Activated naive CD4-positive, alpha-beta T cell treated with anti-CD3 and anti-CD28 coated beads, Interleukin-2, amount 50 U/mL, for 16 hours (primary cell): ENCODE measurements around the gene MIDN.
"Not testable (repeated sequence)": the region's sequence is repeated elsewhere in the genome, so short reads cannot be mapped to it uniquely, and the experiment has no call there.

Experiments
- DNase-seq: peaks from one replicate; pipeline ENCODE4 v3.0.0-alpha.2; 2020

Gene MIDN

DNA sequence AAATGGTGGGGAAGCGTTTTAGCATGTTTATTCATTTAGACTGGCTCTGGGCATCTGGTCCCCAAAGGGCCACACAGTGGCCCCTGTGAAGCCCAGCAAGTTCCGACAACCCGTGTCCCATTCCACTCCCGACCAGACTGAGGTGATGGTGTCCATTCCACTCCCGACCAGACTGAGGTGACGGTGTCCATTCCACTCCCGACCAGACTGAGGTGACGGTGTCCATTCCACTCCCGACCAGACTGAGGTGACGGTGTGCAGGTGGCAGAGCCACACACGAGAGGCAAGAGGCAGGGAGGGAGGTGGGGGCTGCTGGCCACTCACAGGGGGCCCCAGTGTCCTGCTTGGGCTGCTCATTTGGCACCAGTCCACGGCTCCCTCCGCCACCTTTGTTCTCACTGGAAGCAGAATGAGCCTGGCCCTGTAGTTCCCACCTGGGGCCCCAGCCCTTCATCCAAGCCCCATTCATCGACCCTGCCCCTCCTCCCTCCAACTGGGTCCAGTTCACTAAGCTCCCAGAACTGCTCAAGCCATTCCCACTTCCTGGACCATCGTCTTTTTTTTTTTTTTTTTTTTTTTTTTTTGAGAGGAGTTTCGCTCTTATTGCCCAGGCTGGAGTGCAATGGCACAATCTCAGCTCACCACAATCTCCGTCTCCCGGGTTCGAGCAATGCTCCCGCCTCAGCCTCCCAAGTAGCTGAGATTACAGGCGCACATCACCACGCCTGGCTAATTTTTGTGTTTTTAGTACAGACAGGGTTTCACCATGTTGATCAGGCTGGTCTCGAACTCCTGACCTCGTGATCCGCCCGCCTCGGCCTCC lies 1.9 kb upstream of the MIDN start:
- not testable (repeated sequence) for DNase-seq

DNA sequence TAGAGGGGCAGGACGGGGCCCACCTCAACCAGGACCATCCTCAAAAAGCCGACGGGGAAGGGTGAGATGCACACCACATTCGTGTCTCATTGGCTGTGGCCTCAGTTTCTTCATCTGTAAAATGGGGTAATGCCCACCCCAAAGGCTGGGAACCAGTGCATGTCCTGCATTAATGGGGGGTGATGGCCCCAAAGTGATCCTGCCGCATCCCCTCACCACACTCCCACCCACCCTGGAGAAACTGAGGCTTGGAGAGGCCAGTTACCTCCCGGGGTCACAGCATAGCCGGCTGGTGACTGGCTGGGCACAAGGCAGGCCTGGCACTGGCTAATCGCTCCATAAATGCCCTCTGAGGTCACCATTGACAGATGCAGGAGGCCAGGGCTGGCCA lies 640 bp upstream of the MIDN start:
- DNase-seq = no peak

DNA sequence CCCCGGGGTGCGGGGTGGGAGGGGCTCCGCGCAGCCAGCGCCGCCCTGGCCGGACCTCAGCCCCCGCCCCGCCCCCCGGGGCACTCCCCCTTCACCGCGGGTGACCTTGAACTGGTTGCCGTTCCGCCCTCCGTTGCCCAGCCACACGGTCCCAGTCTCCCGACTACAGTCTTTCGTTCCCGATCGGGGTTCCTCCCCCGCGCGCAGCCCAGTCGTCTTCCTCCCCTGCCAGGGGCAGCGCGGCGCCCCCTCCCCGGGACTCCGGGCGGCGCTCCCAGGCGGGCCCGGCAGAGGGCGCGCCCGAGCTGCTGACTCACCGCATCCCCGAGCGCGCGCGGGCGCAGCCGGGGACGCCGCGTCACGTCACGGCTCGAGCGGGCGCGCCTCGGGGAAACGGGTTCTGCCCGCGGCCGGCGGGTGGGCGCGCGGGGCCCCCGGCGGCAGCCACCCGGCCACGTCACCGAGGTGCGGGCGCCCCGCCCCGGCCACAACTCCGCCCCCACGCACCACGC lies 459 bp downstream of the MIDN start:
- DNase-seq = peak; percentile 85

DNA sequence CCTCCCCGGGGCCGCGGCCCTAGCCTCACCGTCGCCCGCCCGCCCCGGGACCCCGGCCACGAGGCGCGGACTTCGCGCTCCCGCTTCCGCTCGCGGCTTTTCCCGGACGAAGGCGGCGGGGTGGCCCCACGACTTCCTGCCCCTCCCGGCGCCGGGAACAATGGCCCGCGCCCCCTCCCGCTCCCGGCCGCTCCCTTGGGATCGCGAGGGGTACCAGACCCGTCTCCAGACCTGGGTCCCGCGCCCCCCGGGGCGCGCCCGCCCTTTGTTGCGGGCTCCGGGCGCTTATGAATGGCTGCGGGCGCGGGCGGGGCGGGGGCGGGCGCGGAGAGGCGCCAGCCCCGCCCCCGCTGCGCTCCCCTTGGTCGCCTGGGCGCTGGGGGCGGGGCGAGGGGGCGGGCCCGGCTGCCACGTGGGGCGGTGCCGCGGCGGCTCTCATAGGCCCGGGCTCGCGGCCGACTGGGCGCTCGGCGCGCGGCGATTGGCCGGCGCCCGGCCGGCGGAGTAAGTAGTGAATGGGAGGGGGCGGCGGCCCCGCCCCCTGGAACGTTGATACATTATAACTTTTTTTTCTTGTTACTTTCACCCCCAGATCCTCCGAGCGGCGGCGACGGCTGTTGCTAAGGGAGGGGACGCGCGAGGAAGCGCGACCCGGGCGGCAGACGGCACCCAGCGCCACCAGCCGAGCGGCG lies 1.1 kb downstream of the MIDN start:
- DNase-seq = peak; percentile 94

DNA sequence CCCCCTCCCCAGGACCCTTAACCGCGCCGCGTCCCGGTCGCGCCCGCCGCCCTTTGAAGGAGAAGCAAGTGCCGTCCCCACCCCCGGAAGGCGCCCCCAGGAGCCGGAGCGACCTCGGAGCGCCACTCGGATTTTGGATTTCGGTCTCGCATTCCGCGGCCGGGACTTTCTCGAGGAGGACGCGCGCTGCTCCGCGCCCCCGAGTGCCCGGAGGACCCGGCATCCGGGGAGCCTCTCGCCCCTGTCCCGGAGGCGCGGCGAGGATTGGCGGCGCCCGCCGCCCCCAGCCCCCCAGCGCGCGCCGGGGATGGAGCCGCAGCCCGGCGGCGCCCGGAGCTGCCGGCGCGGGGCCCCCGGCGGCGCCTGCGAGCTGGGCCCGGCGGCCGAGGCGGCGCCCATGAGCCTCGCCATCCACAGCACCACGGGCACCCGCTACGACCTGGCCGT lies 1.6 kb downstream of the MIDN start:
- no peak for DNase-seq

DNA sequence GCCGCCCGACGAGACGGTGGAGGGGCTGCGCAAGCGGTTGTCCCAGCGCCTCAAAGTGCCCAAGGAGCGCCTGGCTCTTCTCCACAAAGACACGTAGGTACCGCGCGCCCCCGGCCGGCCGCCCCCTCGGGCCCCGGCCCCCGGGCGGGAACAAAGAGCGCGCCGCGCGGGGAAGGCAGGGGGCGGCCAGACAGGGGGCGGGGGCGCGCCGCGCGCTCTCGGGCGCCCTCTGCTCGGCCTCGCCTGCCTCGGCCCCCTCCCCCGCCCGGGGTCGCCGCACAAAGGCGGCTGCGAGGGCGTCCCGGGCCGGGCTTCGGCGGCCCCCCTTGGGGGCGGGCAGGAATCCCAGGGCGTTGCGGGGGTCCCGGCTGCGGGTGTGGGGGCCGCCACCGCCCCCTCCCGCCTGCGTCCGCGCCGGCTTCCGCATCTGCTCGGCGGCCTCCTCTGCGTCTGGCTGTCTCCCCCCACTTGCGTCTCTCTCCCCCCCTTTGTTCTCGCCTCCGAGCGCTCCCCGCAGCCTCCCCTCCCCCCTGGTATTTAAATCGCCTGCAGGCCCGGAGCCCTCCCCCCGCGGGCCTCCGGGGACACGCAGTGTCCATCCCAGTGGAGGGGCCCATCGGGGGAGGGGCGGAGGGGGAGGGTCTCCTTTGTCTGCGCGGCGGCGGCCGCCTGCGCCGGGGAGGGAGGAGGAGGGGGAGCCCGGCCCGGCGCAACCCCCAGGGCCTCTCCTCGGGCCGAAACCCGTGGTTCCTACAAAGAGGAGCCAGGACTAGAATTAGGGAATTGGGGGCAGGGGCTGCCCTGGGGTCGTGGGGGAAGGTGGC lies 2.3 kb downstream of the MIDN start:
- DNase-seq = peak; percentile 54

DNA sequence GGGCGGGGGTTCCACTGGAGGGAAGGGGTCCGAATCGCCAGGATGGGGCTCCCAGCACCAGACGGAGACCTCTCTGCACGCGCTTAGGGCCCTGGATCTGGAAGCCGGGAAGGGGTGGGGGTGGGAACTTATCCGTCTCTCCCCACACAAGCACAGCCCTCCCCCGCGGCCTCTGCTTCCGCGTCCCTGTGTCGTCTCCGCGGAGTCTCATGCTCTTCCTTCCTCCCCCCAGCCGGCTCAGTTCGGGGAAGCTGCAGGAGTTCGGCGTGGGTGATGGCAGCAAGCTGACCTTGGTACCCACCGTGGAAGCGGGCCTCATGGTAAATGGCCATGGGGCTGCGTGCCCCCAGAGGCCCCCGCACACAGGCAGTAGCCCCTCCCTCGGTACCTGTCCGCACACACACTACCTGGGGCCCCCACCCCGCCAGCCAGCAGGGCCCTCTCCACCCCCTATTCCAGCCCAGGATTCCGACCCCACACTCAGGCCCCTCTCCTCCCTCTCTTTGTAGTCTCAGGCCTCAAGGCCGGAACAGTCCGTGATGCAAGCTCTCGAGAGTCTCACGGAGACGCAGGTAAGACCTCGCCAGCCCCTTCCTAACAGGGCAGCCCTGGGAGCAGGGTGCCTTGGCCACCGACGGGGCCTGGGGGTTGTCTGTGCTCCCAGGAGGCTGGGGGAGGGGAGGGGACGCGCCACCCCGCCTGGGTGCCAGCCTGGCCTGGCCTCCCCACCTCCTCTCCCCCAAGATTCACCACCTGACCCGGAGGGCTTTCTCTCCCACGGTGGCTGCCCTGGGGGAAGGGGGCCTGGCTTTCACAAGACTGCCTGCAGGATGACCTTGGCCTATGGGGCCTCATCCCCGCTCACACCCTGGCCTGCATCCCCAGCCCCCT lies 3.2 kb downstream of the MIDN start:
- peak; percentile 61 for DNase-seq

DNA sequence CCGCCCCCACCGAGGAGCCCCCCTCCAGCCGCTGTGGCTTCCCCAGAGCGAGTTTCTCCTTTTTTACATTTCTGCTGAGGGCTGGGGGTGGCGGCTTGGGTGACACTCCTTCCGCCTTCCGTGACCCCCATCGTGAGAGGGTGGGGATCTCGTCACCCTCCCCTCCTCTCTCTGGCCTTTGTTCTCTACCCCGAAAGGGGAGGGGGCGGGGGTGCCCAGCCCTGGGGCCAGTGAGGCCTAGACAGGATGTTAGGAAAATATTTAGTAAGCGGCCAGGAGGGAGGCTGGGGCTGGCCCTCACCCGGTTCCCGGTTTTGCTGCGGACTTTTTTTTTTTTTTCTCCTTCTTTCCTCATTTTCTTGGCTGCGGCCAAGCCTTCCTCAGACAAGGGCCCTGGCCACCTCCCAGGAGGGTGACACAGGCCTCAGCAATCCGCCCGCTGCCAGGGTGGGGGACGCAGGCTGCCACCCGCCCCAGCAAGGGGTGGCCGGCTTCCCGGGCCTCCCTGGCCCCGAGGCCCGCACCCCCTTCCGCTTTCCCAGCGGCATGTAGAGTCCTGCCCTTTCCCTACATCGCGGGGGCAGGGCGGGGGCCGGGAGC lies 3.9 kb downstream of the MIDN start:
- peak; percentile 54 for DNase-seq

DNA sequence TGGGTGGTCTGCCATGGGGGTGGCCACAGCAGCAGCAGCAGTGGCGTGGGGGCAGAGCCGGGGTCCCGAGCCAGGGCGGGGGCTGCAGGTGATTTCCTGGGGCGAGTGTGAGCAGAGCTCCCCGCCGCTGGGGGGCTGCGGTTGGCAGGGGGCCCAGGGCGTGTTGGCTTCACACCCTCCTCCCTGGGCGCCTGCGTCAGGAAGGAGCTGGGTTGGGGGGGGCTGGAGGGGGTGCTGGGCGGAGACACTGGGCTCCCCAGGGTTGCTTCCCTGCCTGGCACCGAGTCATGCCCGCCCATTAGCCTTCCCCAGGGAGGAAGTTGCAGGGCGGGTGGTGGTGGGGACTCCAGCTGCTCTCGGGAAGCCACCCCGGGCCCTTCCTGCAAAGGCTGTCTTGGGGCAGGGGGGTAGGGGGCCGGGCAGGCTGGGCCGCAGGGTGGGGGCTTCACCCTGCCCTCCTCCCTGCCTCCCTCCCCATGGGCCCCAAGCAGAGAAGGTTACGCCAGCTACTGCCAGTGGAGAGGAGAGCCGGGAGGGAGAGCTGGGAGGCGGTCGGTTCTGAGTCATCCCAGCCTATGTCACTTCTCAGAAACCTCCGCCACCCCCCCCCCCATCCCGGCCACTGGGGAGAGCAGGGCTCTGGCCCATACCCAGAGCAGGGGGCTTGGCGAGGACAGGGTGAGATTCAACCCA lies 4.6 kb downstream of the MIDN start:
- peak; percentile 56 for DNase-seq

DNA sequence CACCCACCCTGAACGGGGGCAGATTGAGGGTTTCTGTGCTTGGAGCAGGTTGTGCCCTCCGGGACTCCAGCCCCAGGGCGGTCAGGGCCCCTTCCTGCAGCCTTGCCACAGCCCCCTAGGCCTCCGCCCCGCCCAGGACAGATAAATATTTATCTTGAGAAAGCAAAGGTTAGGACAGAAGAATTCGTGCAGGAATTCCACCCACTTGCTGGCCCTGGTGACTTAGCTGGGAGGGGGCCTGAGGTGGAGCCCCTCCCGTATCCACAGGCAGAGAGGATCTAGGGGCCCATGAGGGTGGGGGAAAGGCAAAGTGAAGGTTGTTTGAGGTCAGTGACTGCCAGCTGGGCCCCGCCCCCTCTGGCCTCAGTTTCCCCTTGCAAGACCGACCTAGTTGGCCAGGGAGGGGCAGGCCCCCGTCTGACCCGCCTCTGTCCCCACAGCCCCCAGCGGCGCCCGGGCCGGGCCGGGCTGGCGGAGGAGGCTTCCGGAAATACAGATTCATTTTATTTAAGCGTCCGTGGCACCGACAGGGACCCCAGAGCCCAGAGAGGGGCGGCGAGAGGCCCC lies 5.2 kb downstream of the MIDN start:
- no peak for DNase-seq

DNA sequence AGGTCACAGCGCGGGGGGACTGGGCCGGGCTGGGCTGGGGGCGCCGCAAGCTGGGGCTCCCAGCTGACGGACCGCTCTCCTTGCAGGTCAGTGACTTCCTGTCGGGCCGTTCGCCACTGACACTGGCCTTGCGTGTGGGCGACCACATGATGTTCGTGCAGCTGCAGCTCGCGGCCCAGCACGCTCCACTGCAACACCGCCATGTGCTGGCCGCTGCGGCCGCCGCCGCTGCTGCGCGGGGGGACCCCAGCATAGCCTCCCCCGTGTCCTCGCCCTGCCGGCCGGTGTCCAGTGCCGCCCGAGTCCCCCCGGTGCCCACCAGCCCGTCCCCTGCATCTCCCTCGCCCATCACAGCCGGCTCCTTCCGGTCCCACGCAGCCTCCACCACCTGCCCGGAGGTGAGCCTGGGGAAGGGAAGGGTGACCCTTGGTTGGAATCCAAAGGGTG lies 5.7 kb downstream of the MIDN start:
- DNase-seq = no peak

DNA sequence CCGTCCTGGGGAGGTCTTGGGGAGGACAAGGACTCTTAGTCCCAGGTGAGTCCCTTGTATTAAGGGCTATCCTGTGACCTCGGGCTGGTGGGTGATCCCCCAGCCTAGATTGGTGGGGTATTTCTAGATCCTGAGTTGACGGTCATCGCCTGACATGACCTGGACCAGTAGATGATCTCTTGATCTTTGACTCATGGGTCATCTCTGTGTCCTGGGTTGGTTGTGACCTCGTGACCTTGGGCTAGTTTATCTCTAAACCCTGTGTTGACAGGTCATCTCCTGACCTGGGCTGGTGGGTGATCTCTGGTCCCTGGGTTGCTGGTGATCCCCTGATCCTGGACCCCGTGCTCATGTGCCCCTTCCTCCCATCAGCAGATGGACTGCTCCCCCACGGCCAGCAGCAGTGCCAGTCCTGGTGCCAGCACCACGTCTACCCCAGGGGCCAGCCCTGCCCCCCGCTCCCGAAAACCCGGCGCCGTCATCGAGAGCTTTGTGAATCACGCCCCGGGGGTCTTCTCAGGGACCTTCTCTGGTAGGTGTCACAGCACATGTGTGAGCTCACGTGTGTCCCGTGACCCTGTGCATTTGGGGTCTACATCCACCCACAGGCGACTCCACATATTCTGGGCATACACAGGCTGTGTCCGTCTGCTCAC lies 6.3 kb downstream of the MIDN start:
- no peak for DNase-seq

DNA sequence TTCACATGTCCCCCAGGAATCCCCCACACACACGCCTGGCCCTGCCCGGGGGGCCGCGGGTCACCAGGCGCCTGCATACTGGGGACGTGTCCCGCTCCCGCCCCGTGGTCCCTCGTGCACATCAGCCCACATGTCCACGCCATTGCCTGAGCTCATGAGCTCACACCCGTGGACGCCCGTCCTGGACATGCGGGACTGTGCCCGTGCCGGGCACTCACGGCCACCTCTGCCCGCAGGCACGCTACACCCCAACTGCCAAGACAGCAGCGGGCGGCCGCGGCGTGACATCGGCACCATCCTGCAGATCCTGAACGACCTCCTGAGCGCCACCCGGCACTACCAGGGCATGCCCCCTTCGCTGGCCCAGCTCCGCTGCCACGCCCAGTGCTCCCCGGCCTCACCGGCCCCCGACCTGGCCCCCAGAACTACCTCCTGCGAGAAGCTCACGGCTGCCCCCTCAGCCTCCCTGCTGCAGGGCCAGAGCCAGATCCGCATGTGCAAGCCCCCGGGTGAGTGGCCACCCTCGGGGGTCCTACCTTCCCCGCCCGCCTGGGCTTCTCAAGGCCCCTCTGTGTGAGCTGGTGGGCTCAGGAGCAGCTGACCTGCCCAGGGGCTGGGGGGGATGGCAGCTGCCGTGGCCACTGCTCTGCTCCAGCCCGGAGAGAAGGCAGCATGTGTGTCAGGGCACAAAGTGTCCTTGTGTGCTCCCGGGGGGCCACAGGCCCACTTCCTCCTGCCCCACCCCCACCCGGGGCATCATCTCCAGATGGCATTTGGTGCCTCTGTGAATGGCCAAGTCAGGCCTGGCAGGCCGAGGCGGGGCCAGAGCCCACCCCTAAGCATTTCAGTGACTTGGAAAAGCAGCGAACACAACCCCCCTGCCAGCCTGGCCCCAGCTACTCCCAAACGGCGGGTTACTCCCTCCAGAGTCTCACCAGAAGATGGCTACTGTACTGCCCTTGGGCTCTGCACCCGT lies 7.1 kb downstream of the MIDN start:
- no peak for DNase-seq

DNA sequence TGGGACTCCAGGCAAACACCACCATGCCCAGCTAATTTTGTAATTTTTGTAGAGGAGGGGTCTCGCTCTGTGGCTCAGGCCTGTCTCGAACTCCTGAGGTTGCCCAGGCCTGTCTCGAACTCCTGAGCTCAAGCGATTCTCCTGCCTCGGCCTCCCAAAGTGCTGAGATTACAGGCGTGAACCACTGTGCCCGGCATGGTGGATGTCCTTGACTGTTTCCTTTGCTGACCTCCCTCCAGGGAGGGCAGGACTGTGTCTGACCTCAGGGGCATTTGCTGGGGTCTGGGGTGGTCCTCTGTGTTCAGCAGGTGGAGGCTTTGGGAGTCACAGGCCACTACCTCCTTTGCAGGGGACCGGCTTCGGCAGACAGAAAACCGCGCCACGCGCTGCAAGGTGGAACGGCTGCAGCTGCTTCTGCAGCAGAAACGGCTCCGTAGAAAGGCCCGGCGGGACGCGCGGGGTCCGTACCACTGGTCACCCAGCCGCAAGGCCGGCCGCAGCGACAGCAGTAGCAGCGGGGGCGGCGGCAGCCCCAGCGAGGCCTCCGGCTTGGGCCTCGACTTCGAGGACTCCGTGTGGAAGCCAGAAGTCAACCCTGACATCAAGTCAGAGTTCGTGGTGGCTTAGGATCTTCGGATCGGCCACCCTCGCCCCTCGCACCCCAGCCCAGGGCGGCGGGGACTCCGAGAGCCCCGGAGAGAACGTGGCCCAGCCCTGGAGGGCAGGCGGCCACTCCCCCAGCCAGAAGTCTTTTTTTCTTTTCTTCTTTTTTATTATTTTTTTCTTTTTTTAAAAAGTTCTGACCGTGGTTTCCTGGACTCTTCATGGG lies 8.5 kb downstream of the MIDN start:
- no peak for DNase-seq

DNA sequence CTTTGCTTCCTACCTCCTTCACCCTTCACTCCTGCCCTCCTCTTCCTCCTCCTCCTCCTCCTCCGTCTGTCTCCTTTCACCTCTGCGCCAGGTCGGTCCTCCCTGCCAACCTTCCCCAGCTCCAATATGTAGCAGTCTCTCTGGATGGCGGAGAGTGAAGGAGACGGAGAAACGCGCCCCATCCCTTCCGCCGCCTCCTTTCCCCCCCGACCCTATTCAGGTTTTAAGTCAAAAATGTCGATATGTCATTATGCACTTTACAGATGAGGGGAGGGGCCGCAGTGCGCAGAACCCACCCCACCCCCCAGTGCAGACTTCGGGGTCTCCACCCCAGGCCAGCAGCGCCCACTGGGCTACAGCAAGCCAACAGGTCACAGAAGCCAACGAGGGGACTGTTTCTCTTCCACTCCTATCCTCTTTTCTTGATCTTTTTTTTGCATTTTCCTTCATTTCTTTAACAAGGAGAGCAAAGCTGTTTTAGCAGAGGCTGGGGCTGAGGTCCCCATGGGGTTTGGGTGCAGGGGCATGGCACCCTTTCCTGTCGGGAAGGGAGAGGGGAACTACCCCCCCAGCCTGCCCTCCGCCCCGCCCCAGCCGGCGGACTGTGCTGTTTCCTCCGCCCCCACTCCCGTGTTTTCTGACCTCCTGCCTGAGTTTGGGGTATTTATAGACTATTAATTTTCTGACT lies 9.2 kb downstream of the MIDN start:
- DNase-seq = no peak

DNA sequence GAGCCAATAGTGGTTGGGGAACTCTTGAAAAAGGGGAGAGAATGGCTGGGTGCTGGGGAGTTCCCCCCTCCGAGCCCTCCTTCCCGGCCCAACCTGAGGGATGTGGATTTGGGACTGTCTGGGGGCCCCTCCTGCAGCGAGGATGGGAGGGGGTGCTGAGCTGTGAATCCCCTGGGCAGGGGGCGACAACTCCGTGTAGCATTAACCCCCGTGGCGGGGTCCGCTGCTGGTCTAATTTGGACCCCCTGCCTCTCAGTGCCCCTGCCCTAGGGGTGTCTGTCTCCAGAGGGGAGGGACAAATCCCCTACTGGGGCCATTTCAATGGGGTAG lies 9.7 kb downstream of the MIDN start:
- DNase-seq = no peak

DNA sequence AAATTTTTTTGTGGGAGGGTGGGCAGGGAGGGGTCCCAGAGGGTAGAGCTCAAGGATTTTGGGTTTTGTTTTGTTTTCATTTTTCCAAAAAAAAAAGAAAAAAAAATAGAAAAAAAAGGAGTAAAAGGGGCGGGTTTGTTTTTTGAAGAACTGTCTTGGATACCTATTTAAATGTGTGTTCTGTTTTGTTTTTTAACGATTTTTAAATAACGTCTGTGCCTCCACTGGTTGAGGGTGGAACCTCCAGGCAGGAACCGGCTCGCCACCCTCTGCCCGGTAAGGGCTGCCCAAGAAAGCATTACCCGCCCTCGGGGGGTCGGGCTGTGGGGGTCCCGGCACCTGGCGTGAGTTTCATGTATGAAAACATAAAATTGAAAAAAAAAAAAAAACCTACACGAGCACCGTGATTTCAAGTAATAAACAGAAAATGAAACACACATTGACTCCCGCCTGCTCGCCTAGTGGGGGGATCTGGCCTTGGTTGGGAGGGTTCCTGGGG lies 10.4 kb downstream of the MIDN start:
- no peak for DNase-seq
